ENCODE measurements around the gene TBATA. TPM values are rescaled to one million over a fixed set of nuclear protein-coding genes. Genes with fewer than 3 reads are reported as not detected.

TBATA gene
- total and polyA plus RNA-seq, 4 donors: not detected

- Histone ChIP-seq H3K4me3 (ENCODE audit: low read depth in 1 of 3, low read length in 3 of 3) (no peak overlapping the region), H3K9me3 (ENCODE audit: control insufficient read depth in 4 of 4, low read length in 3 of 4) (no peaks in the 10 kb centered on the region), H3K27ac (ENCODE audit: low read depth in 1 of 2, low read length in 2 of 2) (no peak overlapping the region), H3K27me3 (ENCODE audit: control insufficient read depth in 4 of 4, insufficient read depth in 4 of 4, low read length in 3 of 4) (no peaks in the 10 kb centered on the region), H3K4me1 (ENCODE audit: control insufficient read depth in 4 of 4, insufficient read depth in 4 of 4, low read length in 3 of 4) (peaks cover 0 to 5% (median 0%) of the 10 kb centered on the region in 4 donors), H3K36me3 (ENCODE audit: control insufficient read depth in 4 of 4, insufficient read depth in 3 of 4, low read depth in 1 of 4, low read length in 3 of 4) (no peaks in the 10 kb centered on the region), H3K9ac (ENCODE audit: low read depth in 1 of 2, low read length in 2 of 2) (no peak overlapping the region)
- no peak for TF ChIP-seq MAX (IDR thresholded peaks at IDR 0.05)
- TF ChIP-seq YY1 (IDR thresholded peaks at IDR 0.05): no peak
- no peak for TF ChIP-seq HNF4G (IDR thresholded peaks at IDR 0.05)
- no peak for TF ChIP-seq NR2F2 (IDR thresholded peaks at IDR 0.05)
- no peak for TF ChIP-seq ATF3 (IDR thresholded peaks at IDR 0.05)
- no peak for TF ChIP-seq FOXA1 (IDR thresholded peaks at IDR 0.05)
- TF ChIP-seq RAD21 (IDR thresholded peaks at IDR 0.05): no peak
- no peak for TF ChIP-seq RXRA (IDR thresholded peaks at IDR 0.05)
- TF ChIP-seq HNF4A (conservative IDR thresholded peaks at IDR 0.05): no peak
- TF ChIP-seq FOXA2 (IDR thresholded peaks at IDR 0.05): no peak
- no peak for TF ChIP-seq GABPA (IDR thresholded peaks at IDR 0.05 in 1 of 2, conservative IDR thresholded peaks at IDR 0.05 in 1 of 2)
- 81% methylated on average over 13 of the region's 13 CpGs for WGBS
- no peak for DNase-seq (ENCODE audit: low spot score)
These were observed 27.3 kb downstream of the TBATA start for GRCh38 chr10:70757856-70758255.

GRCh38 chr10:70756700-70757360 lies 28.3 kb downstream of the TBATA start:
- no peaks in the 10 kb centered on the region for H3K27me3 ChIP-seq (ENCODE audit: control insufficient read depth in 4 of 4, insufficient read depth in 4 of 4, low read length in 3 of 4)
- H3K36me3 ChIP-seq (ENCODE audit: control insufficient read depth in 4 of 4, insufficient read depth in 3 of 4, low read depth in 1 of 4, low read length in 3 of 4): no peaks in the 10 kb centered on the region
- H3K4me3 ChIP-seq (ENCODE audit: low read depth in 1 of 3, low read length in 3 of 3): no peak overlapping the region
- TF ChIP-seq NR2F2 (IDR thresholded peaks at IDR 0.05) (no peak), GABPA (IDR thresholded peaks at IDR 0.05 in 1 of 2, conservative IDR thresholded peaks at IDR 0.05 in 1 of 2) (no peak), RAD21 (IDR thresholded peaks at IDR 0.05) (no peak)
- no peak overlapping the region for H3K27ac ChIP-seq (ENCODE audit: low read depth in 1 of 2, low read length in 2 of 2)
- no peak for DNase-seq (ENCODE audit: low spot score)
- H3K4me1 ChIP-seq (ENCODE audit: control insufficient read depth in 4 of 4, insufficient read depth in 4 of 4, low read length in 3 of 4): peaks cover 0 to 1% (median 0%) of the 10 kb centered on the region in 4 donors
- WGBS: 81% methylated on average over 8 of the region's 8 CpGs
- no peak overlapping the region for H3K9ac ChIP-seq (ENCODE audit: low read depth in 1 of 2, low read length in 2 of 2)
- no peaks in the 10 kb centered on the region for H3K9me3 ChIP-seq (ENCODE audit: control insufficient read depth in 4 of 4, low read length in 3 of 4)

GRCh38 chr10:70753841-70754621 lies 31.1 kb downstream of the TBATA start:
- Histone ChIP-seq H3K27me3 (ENCODE audit: control insufficient read depth in 4 of 4, insufficient read depth in 4 of 4, low read length in 3 of 4) (no peaks in the 10 kb centered on the region), H3K4me3 (ENCODE audit: low read depth in 1 of 3, low read length in 3 of 3) (no peak overlapping the region), H3K4me1 (ENCODE audit: control insufficient read depth in 4 of 4, insufficient read depth in 4 of 4, low read length in 3 of 4) (no peaks in the 10 kb centered on the region), H3K9me3 (ENCODE audit: control insufficient read depth in 4 of 4, low read length in 3 of 4) (no peaks in the 10 kb centered on the region), H3K36me3 (ENCODE audit: control insufficient read depth in 4 of 4, insufficient read depth in 3 of 4, low read depth in 1 of 4, low read length in 3 of 4) (no peaks in the 10 kb centered on the region), H3K9ac (ENCODE audit: low read depth in 1 of 2, low read length in 2 of 2) (no peak overlapping the region), H3K27ac (ENCODE audit: low read depth in 1 of 2, low read length in 2 of 2) (no peak overlapping the region)
- TF ChIP-seq HNF4G (IDR thresholded peaks at IDR 0.05) (no peak), EGR1 (IDR thresholded peaks at IDR 0.05; ENCODE audit: low read depth in 2 of 2) (no peak), HNF4A (conservative IDR thresholded peaks at IDR 0.05) (no peak), FOXA2 (IDR thresholded peaks at IDR 0.05) (no peak), RAD21 (IDR thresholded peaks at IDR 0.05) (no peak), FOXA1 (IDR thresholded peaks at IDR 0.05) (no peak), GABPA (IDR thresholded peaks at IDR 0.05 in 1 of 2, conservative IDR thresholded peaks at IDR 0.05 in 1 of 2) (no peak), MAX (IDR thresholded peaks at IDR 0.05) (no peak)
- WGBS: 84% methylated on average over 15 of the region's 15 CpGs
- no peak for DNase-seq (ENCODE audit: low spot score)

Measured in liver (tissue), 9 donors.